Coronary artery (tissue), 2 donors: ENCODE results near the gene C1QTNF1.

ENCODE experiments used
- DNase-seq: peaks from one replicate; pipeline ENCODE4 v3.0.0-alpha.2; 2017; ENCODE audit warnings: low spot score
- H3K27ac ChIP-seq, 2 donors: fragments of 200-600 bp; sonication (generic); one replicate each; pipeline ENCODE4 v1.5.1; 2016 to 2019
- H3K4me3 ChIP-seq: fragments of 200-600 bp; sonication (generic); 2 replicates; pipeline ENCODE4 v1.5.1; 2016; ENCODE audit warnings: mild to moderate bottlenecking, moderate library complexity
- CTCF ChIP-seq: fragments of 200-600 bp; sonication (generic); IDR thresholded peaks from one replicate; pipeline ENCODE4 v1.5.1; 2019; ENCODE audit warnings: antibody characterized with exemption

C1QTNF1 gene

DNA sequence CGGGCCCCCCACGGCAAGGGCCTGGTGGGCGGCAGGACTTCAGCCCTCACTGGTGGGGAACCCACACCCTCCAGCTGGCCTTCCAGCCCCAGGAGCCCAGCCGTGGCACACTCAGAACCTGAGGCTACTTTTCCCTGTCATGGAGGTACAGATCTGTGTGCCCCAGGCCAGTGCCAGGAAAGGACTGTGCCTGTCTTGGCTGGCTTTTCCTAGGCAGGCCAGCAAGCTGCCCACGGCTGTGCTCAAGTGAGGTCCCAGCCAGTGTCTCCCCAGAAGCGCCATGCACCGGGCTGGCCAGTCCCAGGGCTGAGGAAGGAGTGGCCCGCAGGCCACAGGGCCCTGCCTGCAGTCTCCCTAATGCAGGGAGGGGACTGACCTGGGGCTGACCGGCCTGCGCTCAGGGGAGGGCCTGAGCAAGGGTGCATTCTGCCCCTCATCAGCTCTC is 67.3 kb downstream of the C1QTNF1 start:
- no peak overlapping the region for H3K27ac ChIP-seq
- no peak for DNase-seq
- H3K4me3 ChIP-seq, result no peak overlapping the region
- TF ChIP-seq CTCF, result no peak

GRCh38 chr17:79092567-79092966 is 68.6 kb downstream of the C1QTNF1 start:
- TF ChIP-seq CTCF, result no peak
- no peak overlapping the region for H3K4me3 ChIP-seq
- no peak overlapping the region for H3K27ac ChIP-seq
- no peak for DNase-seq

GRCh38 chr17:79093270-79093669 is 69.3 kb downstream of the C1QTNF1 start:
- Histone ChIP-seq H3K4me3 (no peak overlapping the region), H3K27ac (no peak overlapping the region)
- TF ChIP-seq CTCF, result no peak
- no peak for DNase-seq

DNA sequence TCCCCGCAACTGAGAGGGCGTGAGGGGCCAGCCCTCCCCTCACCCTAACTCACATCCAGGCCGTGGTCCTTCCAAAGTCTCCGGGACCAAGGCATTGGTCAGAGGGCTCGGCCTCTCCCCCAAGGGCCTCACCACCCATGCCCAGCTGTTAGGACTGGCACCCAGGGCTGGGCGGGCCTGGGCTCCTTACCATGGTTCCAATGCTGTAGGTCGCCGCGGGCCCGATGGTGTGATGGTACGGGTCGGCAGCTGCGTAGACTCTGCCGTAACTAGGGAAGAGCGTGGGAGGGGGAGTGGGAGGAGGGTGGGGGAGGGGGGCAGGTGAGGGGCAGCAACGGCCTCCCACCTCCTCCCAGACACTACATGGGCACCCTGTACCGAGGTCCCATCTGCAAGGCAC is 70.3 kb downstream of the C1QTNF1 start:
- TF ChIP-seq CTCF, result no peak
- DNase-seq, result no peak
- Histone ChIP-seq H3K27ac (no peak overlapping the region), H3K4me3 (no peak overlapping the region)

GRCh38 chr17:79095345-79096055 is 71.5 kb downstream of the C1QTNF1 start:
- DNase-seq, result no peak
- Histone ChIP-seq H3K4me3 (no peak overlapping the region), H3K27ac (no peak overlapping the region)
- no peak for TF ChIP-seq CTCF

DNA sequence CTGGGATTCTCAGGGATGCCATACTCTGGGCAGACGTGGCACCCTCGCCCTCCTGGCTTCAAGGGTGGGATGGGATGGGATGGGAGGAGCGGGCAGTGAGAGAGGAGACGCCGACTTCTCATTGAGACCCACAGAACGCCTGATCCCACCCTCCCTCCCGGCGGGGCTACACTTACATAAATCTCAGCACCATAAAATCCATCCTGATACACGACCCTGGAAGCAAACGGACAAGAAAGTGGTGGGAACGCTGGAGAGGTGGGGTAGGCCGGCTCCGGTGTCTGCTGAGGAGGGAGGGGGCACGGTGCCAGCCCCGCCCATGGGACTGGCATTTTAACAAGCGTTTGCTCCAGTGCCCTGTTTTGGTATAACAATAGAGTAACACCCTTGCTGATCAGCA is 72.5 kb downstream of the C1QTNF1 start:
- no peak for DNase-seq
- no peak for TF ChIP-seq CTCF
- H3K4me3 ChIP-seq, result no peak overlapping the region
- no peak overlapping the region for H3K27ac ChIP-seq
